ENCODE data around the gene TBC1D22A.

GRCh38 chr22:46732513-46732912, 29.9 kb upstream of the TBC1D22A start:
- no peak for TF ChIP-seq CTCF (IDR thresholded peaks at IDR 0.05; ENCODE audit: poor library complexity)
- no peak for TF ChIP-seq EZH2 (IDR thresholded peaks at IDR 0.05; ENCODE audit: borderline replicate concordance)
